PC-3 (cell line): ENCODE data around the gene CYB561D2.

Source experiments
- EZH2 ChIP-seq: fragments of 300-600 bp; sonication (generic); IDR thresholded peaks from one replicate; pipeline ENCODE4 v1.6.1; 2017; ENCODE audit warnings: antibody characterized with exemption, mild to moderate bottlenecking, low read length; ENCODE audit not compliant: unreplicated experiment
- TF ChIP-seq, protein P1 (sequence below): fragments of 300-600 bp; sonication (generic); conservative IDR thresholded peaks from 2 replicates; pipeline ENCODE4 v1.5.1; 2017; ENCODE audit warnings: antibody characterized with exemption, low read depth, mild to moderate bottlenecking, low read length

- TF ChIP-seq, protein P1, sequence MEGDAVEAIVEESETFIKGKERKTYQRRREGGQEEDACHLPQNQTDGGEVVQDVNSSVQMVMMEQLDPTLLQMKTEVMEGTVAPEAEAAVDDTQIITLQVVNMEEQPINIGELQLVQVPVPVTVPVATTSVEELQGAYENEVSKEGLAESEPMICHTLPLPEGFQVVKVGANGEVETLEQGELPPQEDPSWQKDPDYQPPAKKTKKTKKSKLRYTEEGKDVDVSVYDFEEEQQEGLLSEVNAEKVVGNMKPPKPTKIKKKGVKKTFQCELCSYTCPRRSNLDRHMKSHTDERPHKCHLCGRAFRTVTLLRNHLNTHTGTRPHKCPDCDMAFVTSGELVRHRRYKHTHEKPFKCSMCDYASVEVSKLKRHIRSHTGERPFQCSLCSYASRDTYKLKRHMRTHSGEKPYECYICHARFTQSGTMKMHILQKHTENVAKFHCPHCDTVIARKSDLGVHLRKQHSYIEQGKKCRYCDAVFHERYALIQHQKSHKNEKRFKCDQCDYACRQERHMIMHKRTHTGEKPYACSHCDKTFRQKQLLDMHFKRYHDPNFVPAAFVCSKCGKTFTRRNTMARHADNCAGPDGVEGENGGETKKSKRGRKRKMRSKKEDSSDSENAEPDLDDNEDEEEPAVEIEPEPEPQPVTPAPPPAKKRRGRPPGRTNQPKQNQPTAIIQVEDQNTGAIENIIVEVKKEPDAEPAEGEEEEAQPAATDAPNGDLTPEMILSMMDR: no peak
- TF ChIP-seq EZH2: no peak
Measured at GRCh38 chr3:50392101-50392715, 41.5 kb downstream of the CYB561D2 start.
